OCI-LY3 (cell line): ENCODE measurements around the gene RECK.

Experiments used
- H2AFZ ChIP-seq: fragments of 200-600, 300-600 bp; shearing (Covaris generic); 2 replicates; pipeline ENCODE4 v1.6.0; 2014; ENCODE audit warnings: antibody characterized with exemption, low read depth, low read length
- H3K27ac ChIP-seq: fragments of 200-600, 300-600 bp; sonication (generic); 2 replicates; pipeline ENCODE4 v1.5.1; 2014; ENCODE audit warnings: mild to moderate bottlenecking, low read length, moderate library complexity, mixed read lengths
- H3K27me3 ChIP-seq: fragments of 200-600, 300-600 bp; sonication (generic); 2 replicates; pipeline ENCODE4 v1.6.1; 2014; ENCODE audit warnings: low read depth, low read length, mixed read lengths
- H3K36me3 ChIP-seq: fragments of 200-600, 300-600 bp; sonication (generic); replicated peaks from 2 replicates; pipeline ENCODE3; 2014; ENCODE audit warnings: low read depth, low read length, mixed read lengths
- H3K4me1 ChIP-seq: fragments of 300-600, 200-600 bp; sonication (generic); 2 replicates; pipeline ENCODE4 v1.6.1; 2014; ENCODE audit warnings: low read length, mixed read lengths
- H3K4me2 ChIP-seq: fragments of 200-600, 300-600 bp; sonication (generic); 2 replicates; pipeline ENCODE4 v1.6.1; 2014; ENCODE audit warnings: low read length, mixed read lengths
- H3K4me3 ChIP-seq: fragments of 300-600, 200-600 bp; sonication (generic); 2 replicates; pipeline ENCODE4 v1.5.1; 2014; ENCODE audit warnings: antibody characterized with exemption, mild to moderate bottlenecking, low read length, moderate library complexity
- H3K79me2 ChIP-seq: fragments of 300-600, 200-600 bp; shearing (Covaris generic); 2 replicates; pipeline ENCODE4 v1.6.1; 2014; ENCODE audit warnings: mild to moderate bottlenecking, low read length, mixed read lengths
- H3K9ac ChIP-seq: fragments of 300-600, 200-600 bp; shearing (Covaris generic); 2 replicates; pipeline ENCODE4 v1.6.0; 2014; ENCODE audit warnings: mild to moderate bottlenecking, low read length, moderate library complexity
- H3K9me3 ChIP-seq: fragments of 200-600, 300-600 bp; shearing (Covaris generic); 2 replicates; pipeline ENCODE4 v1.6.1; 2014; ENCODE audit warnings: low read length, mixed read lengths; ENCODE audit not compliant: insufficient read depth
- H4K20me1 ChIP-seq: fragments of 200-600, 300-600 bp; sonication (generic); 2 replicates; pipeline ENCODE4 v1.6.1; 2016; ENCODE audit warnings: low read length, mixed read lengths; ENCODE audit not compliant: insufficient read depth
- EZH2phosphoT487 ChIP-seq: fragments of 200-600 bp; shearing (Covaris generic); IDR thresholded peaks from 2 replicates; pipeline ENCODE4 v1.6.1; 2018; ENCODE audit warnings: antibody characterized with exemption, mixed run types, low read depth
- TF ChIP-seq, protein P1 (sequence below): fragments of 200-600, 300-600 bp; sonication (generic); IDR thresholded peaks from 2 replicates; pipeline ENCODE4 v1.5.1; 2014; ENCODE audit warnings: antibody characterized with exemption, low read length, low read depth

RECK gene

DNA sequence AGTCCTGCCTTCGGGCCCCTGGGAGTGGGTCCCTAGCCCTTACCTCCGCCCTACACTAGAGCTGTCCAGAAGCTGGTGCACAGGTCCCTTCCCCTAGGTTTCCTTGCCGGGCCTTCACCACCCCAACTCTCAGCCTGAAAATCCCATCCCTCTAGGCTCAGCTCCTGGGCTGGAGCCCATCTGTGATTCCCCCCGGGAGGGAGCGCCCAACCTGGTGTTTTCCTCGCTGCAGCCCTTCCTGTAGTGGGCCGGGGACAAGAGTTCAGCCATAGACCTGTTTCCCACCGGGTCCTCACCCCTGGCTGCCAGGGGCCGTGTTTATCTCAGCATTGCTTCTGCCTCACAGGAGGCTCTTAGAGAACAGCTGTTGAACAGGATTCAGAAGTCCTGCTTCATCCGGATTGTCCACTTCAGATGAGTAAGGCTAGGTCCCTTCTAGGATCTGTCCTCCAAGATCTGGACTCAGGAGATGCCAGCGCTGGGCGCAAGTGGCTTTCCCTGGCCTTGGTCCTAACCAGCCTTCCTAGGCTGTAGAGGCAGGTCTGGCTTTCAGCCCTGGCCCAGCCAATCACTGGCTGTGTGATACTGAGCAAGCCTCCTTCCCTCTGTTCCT is 100.8 kb downstream of the RECK start:
- H3K36me3 ChIP-seq = no peaks in the 10 kb centered on the region
- H2AFZ ChIP-seq = peak overlapping the region; percentile 77; the same call in 1 of the 2 replicates
- peak overlapping the region; percentile 76 for H3K9ac ChIP-seq
- no peaks in the 10 kb centered on the region for H4K20me1 ChIP-seq
- H3K9me3 ChIP-seq = no peaks in the 10 kb centered on the region
- peak overlapping the region; percentile 98 for H3K4me2 ChIP-seq
- H3K27ac ChIP-seq = no peak overlapping the region
- no peaks in the 10 kb centered on the region for H3K79me2 ChIP-seq
- H3K27me3 ChIP-seq = peaks cover 23% of the 10 kb centered on the region
- TF ChIP-seq, protein P1, sequence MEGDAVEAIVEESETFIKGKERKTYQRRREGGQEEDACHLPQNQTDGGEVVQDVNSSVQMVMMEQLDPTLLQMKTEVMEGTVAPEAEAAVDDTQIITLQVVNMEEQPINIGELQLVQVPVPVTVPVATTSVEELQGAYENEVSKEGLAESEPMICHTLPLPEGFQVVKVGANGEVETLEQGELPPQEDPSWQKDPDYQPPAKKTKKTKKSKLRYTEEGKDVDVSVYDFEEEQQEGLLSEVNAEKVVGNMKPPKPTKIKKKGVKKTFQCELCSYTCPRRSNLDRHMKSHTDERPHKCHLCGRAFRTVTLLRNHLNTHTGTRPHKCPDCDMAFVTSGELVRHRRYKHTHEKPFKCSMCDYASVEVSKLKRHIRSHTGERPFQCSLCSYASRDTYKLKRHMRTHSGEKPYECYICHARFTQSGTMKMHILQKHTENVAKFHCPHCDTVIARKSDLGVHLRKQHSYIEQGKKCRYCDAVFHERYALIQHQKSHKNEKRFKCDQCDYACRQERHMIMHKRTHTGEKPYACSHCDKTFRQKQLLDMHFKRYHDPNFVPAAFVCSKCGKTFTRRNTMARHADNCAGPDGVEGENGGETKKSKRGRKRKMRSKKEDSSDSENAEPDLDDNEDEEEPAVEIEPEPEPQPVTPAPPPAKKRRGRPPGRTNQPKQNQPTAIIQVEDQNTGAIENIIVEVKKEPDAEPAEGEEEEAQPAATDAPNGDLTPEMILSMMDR = no peak
- TF ChIP-seq EZH2phosphoT487 = no peak
- H3K4me3 ChIP-seq = peak overlapping the region; percentile 91
- peaks cover 11% of the 10 kb centered on the region for H3K4me1 ChIP-seq

DNA sequence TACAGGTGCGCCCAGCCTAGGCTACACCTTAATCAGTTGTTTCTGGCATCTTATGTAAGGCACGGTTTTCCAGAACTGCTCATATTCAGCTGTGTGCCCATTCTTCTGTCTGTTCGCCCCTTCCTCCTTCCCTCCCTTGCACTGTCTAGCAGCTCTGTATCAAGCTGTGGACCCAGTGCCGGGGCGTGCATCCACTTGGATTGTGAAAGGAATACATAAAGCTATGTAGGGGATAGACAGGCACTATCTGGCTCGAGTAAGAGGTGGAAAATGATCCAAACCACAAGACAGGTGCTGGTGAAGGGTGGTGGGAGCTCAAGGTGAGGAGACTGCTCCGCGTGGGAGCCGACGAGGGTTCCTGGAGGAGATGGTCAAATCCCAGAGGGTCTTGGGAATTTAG is 101.8 kb downstream of the RECK start:
- no peak overlapping the region for H3K4me2 ChIP-seq
- TF ChIP-seq, protein P1 = no peak
- no peak for TF ChIP-seq EZH2phosphoT487

DNA sequence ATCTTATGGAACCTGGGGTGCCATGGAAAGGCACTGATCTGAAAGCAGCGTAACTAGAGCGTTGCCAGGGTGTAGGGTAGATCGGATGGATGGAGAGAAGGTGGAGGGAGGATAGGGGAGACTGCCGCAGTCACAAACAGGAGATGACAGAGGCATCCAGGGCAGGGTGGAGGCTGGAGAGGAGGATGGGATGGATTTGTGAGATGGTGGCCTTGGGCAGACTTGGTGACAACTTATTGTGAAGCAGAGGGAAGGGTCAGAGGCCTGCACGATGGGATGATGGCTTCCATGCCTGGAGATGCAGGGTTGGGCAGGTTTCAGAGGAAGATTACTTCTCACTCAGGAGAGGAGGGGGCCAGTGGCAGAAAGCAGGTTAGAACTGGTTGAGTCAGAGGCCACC is 102.2 kb downstream of the RECK start:
- H2AFZ ChIP-seq = no peak overlapping the region
- no peaks in the 10 kb centered on the region for H3K79me2 ChIP-seq
- no peak overlapping the region for H3K4me2 ChIP-seq
- H3K4me1 ChIP-seq = peaks cover 16% of the 10 kb centered on the region
- H3K9ac ChIP-seq = no peak overlapping the region
- peaks cover 23% of the 10 kb centered on the region for H3K27me3 ChIP-seq
- H3K36me3 ChIP-seq = no peaks in the 10 kb centered on the region
- no peak for TF ChIP-seq EZH2phosphoT487
- TF ChIP-seq, protein P1 = no peak
- no peaks in the 10 kb centered on the region for H4K20me1 ChIP-seq
- H3K27ac ChIP-seq = no peak overlapping the region
- no peaks in the 10 kb centered on the region for H3K9me3 ChIP-seq
- H3K4me3 ChIP-seq = no peak overlapping the region

More for the DNA sequence above, 101.8 kb downstream of the RECK start:
- no peaks in the 10 kb centered on the region for H4K20me1 ChIP-seq
- no peak overlapping the region for H3K27ac ChIP-seq
- H3K9ac ChIP-seq = no peak overlapping the region
- no peak overlapping the region for H3K4me3 ChIP-seq
- H3K36me3 ChIP-seq = no peaks in the 10 kb centered on the region
- H2AFZ ChIP-seq = no peak overlapping the region
- H3K9me3 ChIP-seq = no peaks in the 10 kb centered on the region
- peaks cover 23% of the 10 kb centered on the region for H3K27me3 ChIP-seq
- H3K79me2 ChIP-seq = no peaks in the 10 kb centered on the region
- H3K4me1 ChIP-seq = peaks cover 16% of the 10 kb centered on the region

DNA sequence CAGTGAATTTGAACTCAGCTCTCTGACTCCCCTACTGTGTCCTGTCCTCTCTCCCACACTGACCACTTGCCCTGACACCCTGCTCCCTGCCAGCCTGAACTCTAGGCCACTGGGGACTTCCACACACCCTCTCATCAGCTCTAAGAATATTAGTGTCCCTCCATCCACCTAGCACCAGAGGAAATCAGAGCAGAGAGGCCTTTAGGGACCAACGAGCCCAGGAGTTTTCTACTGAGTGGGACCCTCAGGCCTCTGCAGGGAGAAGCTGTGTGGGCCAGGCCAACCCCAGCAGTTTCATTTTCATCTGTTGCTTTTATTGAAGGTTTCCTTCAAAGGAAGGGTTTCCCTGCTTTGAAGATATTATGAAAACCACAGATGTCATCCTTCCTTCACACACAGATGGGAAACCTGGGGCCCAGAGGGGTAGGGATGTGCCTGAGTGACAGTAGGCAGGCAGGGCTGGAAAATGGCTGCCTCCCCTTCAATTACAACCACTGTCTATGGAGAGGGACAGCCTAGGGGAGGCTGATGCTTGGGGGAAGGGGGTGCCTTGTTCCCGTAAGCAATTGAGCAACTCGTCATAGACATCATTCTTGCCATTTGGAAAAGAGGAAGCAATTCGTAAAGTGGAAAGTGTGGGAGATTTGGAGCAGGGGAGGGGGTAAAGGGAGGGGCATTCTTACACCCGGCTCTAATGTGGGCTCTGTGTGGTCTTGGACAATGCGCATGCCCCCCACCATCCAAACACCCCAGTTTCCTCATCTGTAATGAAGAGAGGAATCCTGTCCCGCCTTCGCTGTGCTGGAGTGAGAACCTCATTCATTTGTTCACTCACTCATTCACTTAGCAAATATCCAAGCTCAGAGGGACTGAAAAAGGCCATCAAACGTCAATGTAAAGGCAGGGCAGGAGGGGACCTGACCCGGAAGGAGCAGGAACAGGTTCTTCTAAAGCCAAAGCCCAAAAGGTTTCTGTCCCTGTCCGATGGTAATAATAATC is 103.7 kb downstream of the RECK start:
- Histone ChIP-seq H3K4me1 (peaks cover 16% of the 10 kb centered on the region), H3K9me3 (no peaks in the 10 kb centered on the region), H3K4me2 (no peak overlapping the region), H3K79me2 (no peaks in the 10 kb centered on the region), H3K4me3 (no peak overlapping the region), H3K9ac (no peak overlapping the region), H3K36me3 (no peaks in the 10 kb centered on the region), H3K27ac (no peak overlapping the region), H2AFZ (no peak overlapping the region), H4K20me1 (no peaks in the 10 kb centered on the region), H3K27me3 (peaks cover 16% of the 10 kb centered on the region)
- TF ChIP-seq, protein P1 = no peak
- no peak for TF ChIP-seq EZH2phosphoT487
